Calu3 (cell line): ENCODE data around the gene SH3BP5L. TPM values are rescaled to one million over a fixed set of nuclear protein-coding genes. Genes with fewer than 3 reads are reported as not detected.
A peak's percentile ranks its signal among the peaks of the same experiment; 100 is the strongest.

Experiments used
- BruUV-seq: library from RNA; stranded (reverse); fragments of 400-500 nt; replicated peaks from 2 replicates; lab custom pipeline; 2021; lab: Mats Ljungman, UMichigan
- CTCF ChIA-PET: fragments of 300-600 bp; sonication (Branson Sonifier 250); formaldehyde crosslinking; loops from one replicate; lab custom pipeline; 2022; ENCODE audit warnings: antibody characterized with exemption; lab: Charles Lee
- DNase-seq: peaks from one replicate; pipeline ENCODE4 v3.0.0; 2022
- H3K27ac Mint-ChIP-seq: one replicate; pipeline ENCODE4 v1.8.0; 2022; ENCODE audit warnings: mixed read lengths; ENCODE audit not compliant: unreplicated experiment
- H3K27me3 Mint-ChIP-seq: one replicate; pipeline ENCODE4 v1.8.0; 2022; ENCODE audit warnings: mixed read lengths; ENCODE audit not compliant: unreplicated experiment
- H3K36me3 Mint-ChIP-seq: one replicate; pipeline ENCODE4 v1.8.0; 2022; ENCODE audit warnings: mild to moderate bottlenecking, moderate library complexity, mixed read lengths; ENCODE audit not compliant: insufficient read depth, unreplicated experiment
- H3K4me1 Mint-ChIP-seq: one replicate; pipeline ENCODE4 v1.8.0; 2022; ENCODE audit warnings: mild to moderate bottlenecking, low read depth, mixed read lengths; ENCODE audit not compliant: unreplicated experiment
- H3K4me3 Mint-ChIP-seq: one replicate; pipeline ENCODE4 v1.8.0; 2022; ENCODE audit warnings: mild to moderate bottlenecking, low read depth, moderate library complexity, mixed read lengths; ENCODE audit not compliant: unreplicated experiment
- H3K9me3 Mint-ChIP-seq: one replicate; pipeline ENCODE4 v1.8.0; 2022; ENCODE audit warnings: low read depth, mixed read lengths; ENCODE audit not compliant: unreplicated experiment
- intact Hi-C: fragments of 100-400 bp; cut with micrococcal nuclease; formaldehyde crosslinking; loops from one replicate; pipeline ENCODE4 v1.10.0; 2022; ENCODE audit not compliant: unreplicated experiment
- total RNA-seq: library from RNA; stranded (reverse); gene quantifications from 2 replicates; pipeline ENCODE4 v1.2.3, GENCODE V29; 2022
- TF ChIP-seq, protein P1 (sequence below): fragments of 200-600 bp; IDR thresholded peaks from one replicate; pipeline ENCODE4 v1.8.0; 2022; ENCODE audit warnings: antibody characterized with exemption; ENCODE audit not compliant: unreplicated experiment

Gene SH3BP5L
- total RNA-seq, 1 experiment from 2014 or later, result 27.1 TPM

DNA sequence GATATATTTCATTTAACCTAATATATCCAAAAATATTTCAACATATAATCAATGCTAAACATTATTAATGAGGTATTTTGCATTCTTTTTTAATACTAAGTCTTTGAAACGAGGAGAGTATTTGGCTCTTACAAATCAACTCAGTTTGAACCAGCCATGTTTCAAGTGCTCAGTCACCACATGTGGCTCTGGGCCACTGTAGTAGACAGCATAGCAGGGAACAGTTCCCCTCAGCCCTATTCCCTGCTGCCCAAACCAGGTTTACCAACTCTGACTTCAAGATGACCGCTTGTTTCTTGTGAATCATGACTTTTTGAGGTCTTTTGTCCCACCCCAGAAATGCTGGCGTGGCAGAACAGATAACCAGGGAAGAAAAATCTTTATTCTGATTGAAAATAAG, 18.0 kb upstream of the SH3BP5L start:
- H3K9me3 Mint-ChIP-seq, result no peaks in the 10 kb centered on the region
- H3K4me3 Mint-ChIP-seq, result no peak overlapping the region
- no TSS peak for BruUV-seq
- CTCF ChIA-PET, result no interaction called here
- no peak overlapping the region for H3K27ac Mint-ChIP-seq
- H3K4me1 Mint-ChIP-seq, result no peaks in the 10 kb centered on the region
- DNase-seq, result no peak
- TF ChIP-seq, protein P1, sequence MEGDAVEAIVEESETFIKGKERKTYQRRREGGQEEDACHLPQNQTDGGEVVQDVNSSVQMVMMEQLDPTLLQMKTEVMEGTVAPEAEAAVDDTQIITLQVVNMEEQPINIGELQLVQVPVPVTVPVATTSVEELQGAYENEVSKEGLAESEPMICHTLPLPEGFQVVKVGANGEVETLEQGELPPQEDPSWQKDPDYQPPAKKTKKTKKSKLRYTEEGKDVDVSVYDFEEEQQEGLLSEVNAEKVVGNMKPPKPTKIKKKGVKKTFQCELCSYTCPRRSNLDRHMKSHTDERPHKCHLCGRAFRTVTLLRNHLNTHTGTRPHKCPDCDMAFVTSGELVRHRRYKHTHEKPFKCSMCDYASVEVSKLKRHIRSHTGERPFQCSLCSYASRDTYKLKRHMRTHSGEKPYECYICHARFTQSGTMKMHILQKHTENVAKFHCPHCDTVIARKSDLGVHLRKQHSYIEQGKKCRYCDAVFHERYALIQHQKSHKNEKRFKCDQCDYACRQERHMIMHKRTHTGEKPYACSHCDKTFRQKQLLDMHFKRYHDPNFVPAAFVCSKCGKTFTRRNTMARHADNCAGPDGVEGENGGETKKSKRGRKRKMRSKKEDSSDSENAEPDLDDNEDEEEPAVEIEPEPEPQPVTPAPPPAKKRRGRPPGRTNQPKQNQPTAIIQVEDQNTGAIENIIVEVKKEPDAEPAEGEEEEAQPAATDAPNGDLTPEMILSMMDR, result no peak
- no peaks in the 10 kb centered on the region for H3K27me3 Mint-ChIP-seq
- intact Hi-C loops, result no loop called here
- H3K36me3 Mint-ChIP-seq, result peaks cover 19% of the 10 kb centered on the region

DNA sequence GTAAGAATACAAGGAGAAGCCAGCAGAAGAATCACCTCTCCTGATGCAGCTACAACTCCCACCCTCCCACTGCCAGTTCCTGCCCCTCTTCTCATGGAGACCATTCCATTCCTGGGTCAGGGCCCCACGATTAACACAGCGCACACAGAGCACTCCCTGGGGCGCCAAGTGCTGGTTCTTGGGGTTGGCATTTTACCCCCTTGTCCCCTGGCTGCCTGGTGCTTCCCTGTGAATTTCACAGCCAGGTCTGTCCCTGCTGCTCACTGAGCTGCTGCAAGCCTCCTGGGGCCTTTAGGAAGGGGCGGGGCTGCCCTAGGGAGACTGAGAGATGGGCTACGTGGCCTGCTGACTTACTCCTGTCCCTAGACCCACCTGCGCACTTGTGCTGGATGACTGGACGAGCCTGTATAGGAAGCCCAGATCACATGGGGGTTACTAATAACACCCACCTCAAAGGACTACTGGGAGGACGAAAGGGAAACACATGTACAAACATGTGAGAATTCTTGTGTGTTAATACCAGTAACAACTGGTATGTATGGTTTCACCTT, 17.1 kb upstream of the SH3BP5L start:
- H3K36me3 Mint-ChIP-seq, result peaks cover 12% of the 10 kb centered on the region
- no peak for DNase-seq
- CTCF ChIA-PET, result no interaction called here
- no peak overlapping the region for H3K27ac Mint-ChIP-seq
- intact Hi-C loops, result no loop called here
- no peaks in the 10 kb centered on the region for H3K27me3 Mint-ChIP-seq
- BruUV-seq, result no TSS peak
- H3K9me3 Mint-ChIP-seq, result no peaks in the 10 kb centered on the region
- TF ChIP-seq, protein P1, result no peak
- H3K4me1 Mint-ChIP-seq, result no peaks in the 10 kb centered on the region
- no peak overlapping the region for H3K4me3 Mint-ChIP-seq

DNA sequence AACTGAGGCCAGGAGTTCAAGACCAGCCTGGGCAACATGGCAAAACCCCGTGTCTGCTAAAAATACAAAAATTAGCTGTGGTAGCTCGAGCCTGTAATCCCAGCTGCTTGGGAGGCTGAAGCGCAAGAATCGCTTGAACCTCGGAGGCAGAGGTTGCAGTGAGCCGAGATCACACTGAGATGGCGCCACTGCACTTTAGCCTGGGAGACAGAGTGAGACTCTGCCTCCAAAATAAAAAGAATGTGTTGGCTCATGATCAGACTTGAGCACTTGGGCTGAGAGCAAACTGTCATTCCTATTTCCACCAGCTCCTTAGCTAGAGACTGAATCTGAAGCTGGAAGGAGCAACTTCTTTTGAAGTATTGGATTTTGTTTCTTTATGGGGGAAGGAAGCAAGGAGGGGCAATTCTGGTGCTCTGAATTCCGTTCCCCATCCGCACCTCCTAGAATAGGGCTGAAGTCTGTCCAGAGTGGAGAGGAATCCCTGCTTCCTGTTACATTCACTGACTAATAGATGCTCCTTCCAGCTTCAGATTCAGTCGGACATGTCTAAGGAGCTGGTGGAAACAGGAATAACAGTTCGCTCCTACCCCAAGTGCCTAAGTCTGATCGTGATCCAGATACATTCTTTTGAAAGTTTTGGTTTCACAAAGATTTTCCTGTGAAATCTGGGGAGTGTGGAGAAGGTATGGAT, 16.1 kb upstream of the SH3BP5L start:
- CTCF ChIA-PET, result no interaction called here
- BruUV-seq, result no TSS peak
- Mint-ChIP-seq H3K36me3 (peaks cover 9% of the 10 kb centered on the region), H3K27me3 (no peaks in the 10 kb centered on the region), H3K4me1 (no peaks in the 10 kb centered on the region), H3K4me3 (no peak overlapping the region), H3K9me3 (no peaks in the 10 kb centered on the region), H3K27ac (no peak overlapping the region)
- DNase-seq, result no peak
- TF ChIP-seq, protein P1, result peak; percentile 41
- intact Hi-C loops, result no loop called here

DNA sequence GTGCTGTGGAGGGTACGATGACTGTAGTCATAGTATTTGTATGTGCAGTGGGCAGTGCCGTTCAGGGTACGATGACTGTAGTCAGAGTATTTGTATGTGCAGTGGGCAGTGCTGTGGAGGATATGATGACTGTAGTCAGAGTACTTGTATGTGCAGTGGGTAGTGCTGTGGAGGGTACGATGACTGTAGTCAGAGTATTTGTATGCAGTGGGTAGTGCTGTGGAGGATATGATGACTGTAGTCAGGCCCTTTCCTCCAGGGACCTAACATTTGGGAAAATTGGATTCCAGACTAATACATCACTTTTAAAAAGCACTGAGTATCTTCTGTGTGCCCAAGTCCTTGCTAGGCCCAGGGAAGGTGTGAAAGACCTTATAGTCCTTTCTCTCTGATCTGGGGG, 15.2 kb upstream of the SH3BP5L start:
- H3K27ac Mint-ChIP-seq, result no peak overlapping the region
- intact Hi-C loops, result no loop called here
- no peak overlapping the region for H3K4me3 Mint-ChIP-seq
- TF ChIP-seq, protein P1, result no peak
- BruUV-seq, result no TSS peak
- CTCF ChIA-PET, result no interaction called here
- H3K9me3 Mint-ChIP-seq, result no peaks in the 10 kb centered on the region
- H3K4me1 Mint-ChIP-seq, result no peaks in the 10 kb centered on the region
- H3K36me3 Mint-ChIP-seq, result peaks cover 9% of the 10 kb centered on the region
- no peak for DNase-seq
- no peaks in the 10 kb centered on the region for H3K27me3 Mint-ChIP-seq
